NT2/D1 (cell line): ENCODE data around the gene OMD.

Source experiments
- SUZ12 ChIP-seq: IDR thresholded peaks from 2 replicates; pipeline ENCODE4 v1.6.1; 2011; ENCODE audit not compliant: insufficient read length, insufficient read depth; ENCODE audit errors: extremely low read depth
- ZNF274 ChIP-seq: IDR thresholded peaks from 2 replicates; pipeline ENCODE4 v1.6.1; 2011; ENCODE audit warnings: mild to moderate bottlenecking, low read depth, low read length

DNA sequence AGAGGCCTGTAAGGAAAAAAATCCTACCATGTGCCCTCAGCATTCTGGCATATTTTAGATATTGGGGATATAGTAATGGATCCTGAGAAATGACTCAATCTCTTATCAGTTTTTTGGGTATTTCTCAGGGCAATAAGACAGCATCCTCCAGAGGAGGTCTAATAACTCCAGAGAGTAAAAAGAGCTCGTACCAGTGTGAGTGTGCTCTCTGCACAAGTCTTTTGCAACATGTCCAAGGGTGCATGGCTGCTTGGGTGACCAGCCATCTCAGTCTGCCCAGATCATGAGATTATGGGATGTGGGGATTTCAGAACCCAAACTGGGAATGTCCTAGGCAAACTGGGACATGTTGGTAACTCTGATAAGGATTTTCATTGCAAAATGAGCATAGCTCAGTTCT lies 42.8 kb upstream of the OMD start:
- no peak for TF ChIP-seq SUZ12
- TF ChIP-seq ZNF274: no peak
